ENCODE measurements around the gene MMUT. TPM values are rescaled to one million over a fixed set of nuclear protein-coding genes. Genes with fewer than 3 reads are reported as not detected.

The MMUT gene
- total RNA-seq, 1 experiment from 2014 or later, result 13.7 TPM

DNA sequence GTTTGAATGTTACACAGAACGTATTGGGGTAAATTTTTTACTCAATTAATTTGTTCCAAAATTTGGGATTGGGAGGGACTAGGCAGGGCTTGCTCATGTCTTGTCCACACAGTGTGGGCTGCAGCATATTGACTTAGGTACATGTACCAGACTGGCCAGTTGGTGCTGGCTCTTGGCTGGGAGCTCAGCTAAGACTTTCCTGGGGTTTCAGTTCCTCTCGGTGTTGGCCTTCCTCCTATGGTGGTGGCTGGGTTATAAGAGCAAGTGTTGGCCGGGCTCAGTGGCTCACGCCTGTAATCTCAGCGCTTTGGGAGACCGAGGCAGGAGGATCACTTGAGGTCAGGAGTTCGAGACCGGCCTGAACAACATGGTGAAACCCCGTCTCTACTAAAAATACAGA, 5.0 kb upstream of the MMUT start:
- H3K18ac ChIP-seq (ENCODE audit: insufficient read length, low read depth, low read length), result no peak overlapping the region
- H3K23me2 ChIP-seq (ENCODE audit: insufficient read length, low read depth, low read length, poor library complexity, severe bottlenecking), result peaks cover 3% of the 10 kb centered on the region
- H3K4me3 Mint-ChIP-seq, result no peak overlapping the region
- H2BK120ac ChIP-seq (ENCODE audit: low read depth, low read length, poor library complexity, severe bottlenecking), result no peak overlapping the region
- H2BK20ac ChIP-seq (ENCODE audit: low read depth, low read length, poor library complexity, severe bottlenecking), result no peak overlapping the region
- H3K4me1 Mint-ChIP-seq, result peaks cover 6 to 7% of the 10 kb centered on the region in 2 experiments
- H4K5ac ChIP-seq (ENCODE audit: insufficient read length, low read depth, low read length), result no peak overlapping the region
- H2AFZ ChIP-seq (ENCODE audit: low read length), result no peak overlapping the region
- no peaks in the 10 kb centered on the region for H3K9me3 ChIP-seq (ENCODE audit: control insufficient read depth, low read depth, low read length)
- H3K9me3 Mint-ChIP-seq, result no peaks in the 10 kb centered on the region
- H3K23ac ChIP-seq (ENCODE audit: insufficient read length, low read depth, low read length), result no peak overlapping the region
- H2BK15ac ChIP-seq (ENCODE audit: low read depth, low read length), result no peak overlapping the region
- H3K27ac Mint-ChIP-seq, result no peak overlapping the region
- no peak overlapping the region for H3K4ac ChIP-seq (ENCODE audit: low read depth, low read length)
- no peak overlapping the region for H3T11ph ChIP-seq (ENCODE audit: low read length)
- no peak overlapping the region for H2BK5ac ChIP-seq (ENCODE audit: insufficient read length, low read length)
- no peaks in the 10 kb centered on the region for H4K20me1 ChIP-seq (ENCODE audit: control insufficient read depth, insufficient read depth, insufficient read length)
- H3K4me2 ChIP-seq (ENCODE audit: insufficient read depth, insufficient read length, low read length), result no peak overlapping the region
- H3K79me1 ChIP-seq (ENCODE audit: insufficient read depth, low read depth, low read length, poor library complexity, severe bottlenecking), result no peaks in the 10 kb centered on the region
- H3K56ac ChIP-seq (ENCODE audit: insufficient read length, low read depth, low read length), result no peak overlapping the region
- no peak overlapping the region for H4K91ac ChIP-seq (ENCODE audit: insufficient read length, low read depth, low read length)
- H3K36me3 Mint-ChIP-seq (ENCODE audit: insufficient read depth in 1 of 3, low read depth in 3 of 3), result peaks cover 14 to 23% (median 17%) of the 10 kb centered on the region in 3 experiments; a peak in 6 of 7 replicates
- no peak overlapping the region for H2BK12ac ChIP-seq (ENCODE audit: insufficient read length, low read depth, low read length)
- no CpG with 5 or more reads among the region's 9 CpGs for WGBS (ENCODE audit: extremely low coverage, insufficient read length, low lambda C conversion rate)
- no peak overlapping the region for H2AK5ac ChIP-seq (ENCODE audit: insufficient read length, low read length)
- no peak overlapping the region for H3K9ac ChIP-seq (ENCODE audit: extremely low read depth, insufficient read length, low read length)
- no peak overlapping the region for H4K8ac ChIP-seq (replicated peaks; ENCODE audit: insufficient read length, low read depth, low read length)
- no peaks in the 10 kb centered on the region for H3K27me3 ChIP-seq (ENCODE audit: insufficient read depth, low read length)
- no peak for DNase-seq
- no peaks in the 10 kb centered on the region for H3K27me3 Mint-ChIP-seq (ENCODE audit: low read depth)
- H3K14ac ChIP-seq (ENCODE audit: insufficient read depth, low read length), result no peak overlapping the region
- TF ChIP-seq, protein P1, sequence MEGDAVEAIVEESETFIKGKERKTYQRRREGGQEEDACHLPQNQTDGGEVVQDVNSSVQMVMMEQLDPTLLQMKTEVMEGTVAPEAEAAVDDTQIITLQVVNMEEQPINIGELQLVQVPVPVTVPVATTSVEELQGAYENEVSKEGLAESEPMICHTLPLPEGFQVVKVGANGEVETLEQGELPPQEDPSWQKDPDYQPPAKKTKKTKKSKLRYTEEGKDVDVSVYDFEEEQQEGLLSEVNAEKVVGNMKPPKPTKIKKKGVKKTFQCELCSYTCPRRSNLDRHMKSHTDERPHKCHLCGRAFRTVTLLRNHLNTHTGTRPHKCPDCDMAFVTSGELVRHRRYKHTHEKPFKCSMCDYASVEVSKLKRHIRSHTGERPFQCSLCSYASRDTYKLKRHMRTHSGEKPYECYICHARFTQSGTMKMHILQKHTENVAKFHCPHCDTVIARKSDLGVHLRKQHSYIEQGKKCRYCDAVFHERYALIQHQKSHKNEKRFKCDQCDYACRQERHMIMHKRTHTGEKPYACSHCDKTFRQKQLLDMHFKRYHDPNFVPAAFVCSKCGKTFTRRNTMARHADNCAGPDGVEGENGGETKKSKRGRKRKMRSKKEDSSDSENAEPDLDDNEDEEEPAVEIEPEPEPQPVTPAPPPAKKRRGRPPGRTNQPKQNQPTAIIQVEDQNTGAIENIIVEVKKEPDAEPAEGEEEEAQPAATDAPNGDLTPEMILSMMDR (conservative IDR thresholded peaks at IDR 0.05), result no peak
- no peaks in the 10 kb centered on the region for H3K4me1 ChIP-seq (ENCODE audit: insufficient read depth, low read length)
- H3K27ac ChIP-seq (ENCODE audit: insufficient read length, low read depth, low read length), result no peak overlapping the region
- H3K79me2 ChIP-seq (ENCODE audit: insufficient read depth, low read length), result peaks cover 14% of the 10 kb centered on the region; the same call in 1 of the 2 replicates
